H9 (cell line): ENCODE data around the gene OSR1. TPM values are rescaled to one million over a fixed set of nuclear protein-coding genes. Genes with fewer than 3 reads are reported as not detected.

Source experiments
- DNase-seq: peaks from one replicate; pipeline ENCODE4 v3.0.0-alpha.2; 2017
- H2AFZ ChIP-seq: one replicate; pipeline ENCODE4 v1.6.1; 2013; ENCODE audit warnings: mild to moderate bottlenecking, low read length, control low read depth, moderate library complexity
- H2AK5ac ChIP-seq: 2 replicates; pipeline ENCODE4 v1.6.1; 2013; ENCODE audit warnings: low read length, control low read depth, mixed read lengths; ENCODE audit not compliant: insufficient read length
- H2BK120ac ChIP-seq: one replicate; pipeline ENCODE4 v1.6.1; 2013; ENCODE audit warnings: low read depth, mild to moderate bottlenecking, low read length, control low read depth, inconsistent platforms; ENCODE audit not compliant: poor library complexity, severe bottlenecking
- H2BK12ac ChIP-seq: 2 replicates; pipeline ENCODE4 v1.6.1; 2013; ENCODE audit warnings: low read length, control low read depth, mixed read lengths, low read depth; ENCODE audit not compliant: insufficient read length
- H2BK15ac ChIP-seq: 2 replicates; pipeline ENCODE4 v1.6.1; 2013; ENCODE audit warnings: low read depth, low read length, control low read depth
- H2BK20ac ChIP-seq: one replicate; pipeline ENCODE4 v1.6.1; 2013; ENCODE audit warnings: low read depth, mild to moderate bottlenecking, low read length, control low read depth, inconsistent platforms; ENCODE audit not compliant: poor library complexity, severe bottlenecking
- H2BK5ac ChIP-seq: 2 replicates; pipeline ENCODE4 v1.6.1; 2013; ENCODE audit warnings: low read length, control low read depth, mixed read lengths; ENCODE audit not compliant: insufficient read length
- H3K14ac ChIP-seq: 2 replicates; pipeline ENCODE4 v1.6.1; 2013; ENCODE audit warnings: low read length, control low read depth; ENCODE audit not compliant: insufficient read depth
- H3K18ac ChIP-seq: 2 replicates; pipeline ENCODE4 v1.6.1; 2013; ENCODE audit warnings: low read depth, mild to moderate bottlenecking, mixed read lengths, low read length, control low read depth; ENCODE audit not compliant: insufficient read length
- H3K23ac ChIP-seq: 2 replicates; pipeline ENCODE4 v1.6.1; 2013; ENCODE audit warnings: low read length, control low read depth, mixed read lengths, low read depth; ENCODE audit not compliant: insufficient read length
- H3K23me2 ChIP-seq: 2 replicates; pipeline ENCODE4 v1.6.1; 2013; ENCODE audit warnings: low read depth, mild to moderate bottlenecking, mixed read lengths, low read length, control low read depth; ENCODE audit not compliant: insufficient read length, poor library complexity, severe bottlenecking
- H3K27ac ChIP-seq: 2 replicates; pipeline ENCODE4 v1.5.1; 2013; ENCODE audit warnings: low read length, control low read depth, mixed read lengths, low read depth; ENCODE audit not compliant: insufficient read length
- H3K27me3 ChIP-seq: 2 replicates; pipeline ENCODE4 v1.6.1; 2013; ENCODE audit warnings: low read length, control low read depth, inconsistent platforms; ENCODE audit not compliant: insufficient read depth
- H3K4ac ChIP-seq: 2 replicates; pipeline ENCODE4 v1.6.1; 2013; ENCODE audit warnings: low read depth, mild to moderate bottlenecking, control low read depth, inconsistent platforms, low read length, moderate library complexity
- H3K4me1 ChIP-seq: 2 replicates; pipeline ENCODE4 v1.6.1; 2013; ENCODE audit warnings: low read length, control low read depth, inconsistent platforms; ENCODE audit not compliant: insufficient read depth
- H3K4me2 ChIP-seq: 2 replicates; pipeline ENCODE4 v1.6.1; 2013; ENCODE audit warnings: low read length, control low read depth, mixed read lengths; ENCODE audit not compliant: insufficient read length, insufficient read depth
- H3K56ac ChIP-seq: 2 replicates; pipeline ENCODE4 v1.6.1; 2013; ENCODE audit warnings: low read depth, mild to moderate bottlenecking, mixed read lengths, low read length, control low read depth; ENCODE audit not compliant: insufficient read length
- H3K79me1 ChIP-seq: 2 replicates; pipeline ENCODE4 v1.6.1; 2013; ENCODE audit warnings: low read depth, mild to moderate bottlenecking, moderate library complexity, low read length, control low read depth, inconsistent platforms; ENCODE audit not compliant: insufficient read depth, poor library complexity, severe bottlenecking
- H3K79me2 ChIP-seq: 2 replicates; pipeline ENCODE4 v1.6.1; 2013; ENCODE audit warnings: low read length, control low read depth, inconsistent platforms; ENCODE audit not compliant: insufficient read depth
- H3K9ac ChIP-seq: 2 replicates; pipeline ENCODE4 v1.6.1; 2013; ENCODE audit warnings: low read length, control low read depth, mixed read lengths; ENCODE audit not compliant: insufficient read length; ENCODE audit errors: extremely low read depth
- H3K9me3 ChIP-seq: one replicate; pipeline ENCODE4 v1.6.1; 2013; ENCODE audit warnings: low read depth, low read length, inconsistent platforms; ENCODE audit not compliant: control insufficient read depth
- H3T11ph ChIP-seq: one replicate; pipeline ENCODE4 v1.6.1; 2013; ENCODE audit warnings: mild to moderate bottlenecking, low read length, control low read depth, inconsistent platforms
- H4K20me1 ChIP-seq: one replicate; pipeline ENCODE4 v1.6.1; 2013; ENCODE audit not compliant: control insufficient read depth, insufficient read length, insufficient read depth
- H4K5ac ChIP-seq: 2 replicates; pipeline ENCODE4 v1.6.1; 2013; ENCODE audit warnings: low read depth, mild to moderate bottlenecking, mixed read lengths, low read length, control low read depth; ENCODE audit not compliant: insufficient read length
- H4K8ac ChIP-seq: replicated peaks from 2 replicates; pipeline ENCODE4 v1.6.1; 2013; ENCODE audit warnings: low read length, control low read depth, mixed read lengths, low read depth; ENCODE audit not compliant: insufficient read length
- H4K91ac ChIP-seq: 2 replicates; pipeline ENCODE4 v1.6.1; 2013; ENCODE audit warnings: low read depth, mild to moderate bottlenecking, moderate library complexity, mixed read lengths, low read length, control low read depth; ENCODE audit not compliant: insufficient read length
- H3K27ac Mint-ChIP-seq, 3 experiments: 2 replicates in 2 of 3; 3 replicates in 1 of 3; pipeline ENCODE4 v1.8.0; 2020 to 2021; ENCODE audit warnings: mixed read lengths in 3 of 3, mild to moderate bottlenecking in 1 of 3, moderate library complexity in 1 of 3
- H3K27me3 Mint-ChIP-seq: 2 replicates; pipeline ENCODE4 v1.8.0; 2021; ENCODE audit warnings: low read depth, mild to moderate bottlenecking, moderate library complexity, mixed read lengths
- H3K36me3 Mint-ChIP-seq, 3 experiments: 2 replicates in 2 of 3; 3 replicates in 1 of 3; pipeline ENCODE4 v1.8.0; 2020 to 2021; ENCODE audit warnings: low read depth in 3 of 3, mixed read lengths in 3 of 3; ENCODE audit not compliant: insufficient read depth in 1 of 3
- H3K4me1 Mint-ChIP-seq, 2 experiments: 2 replicates each; pipeline ENCODE4 v1.8.0; 2020; ENCODE audit warnings: mixed read lengths in 2 of 2
- H3K4me3 Mint-ChIP-seq, 2 experiments: 2 replicates in 1 of 2; 3 replicates in 1 of 2; pipeline ENCODE4 v1.8.0; 2020 to 2021; ENCODE audit warnings: mild to moderate bottlenecking in 2 of 2, mixed read lengths in 2 of 2, moderate library complexity in 1 of 2
- H3K9me3 Mint-ChIP-seq, 2 experiments: 2 replicates in 1 of 2; 3 replicates in 1 of 2; pipeline ENCODE4 v1.8.0; 2020; ENCODE audit warnings: mild to moderate bottlenecking in 2 of 2, mixed read lengths in 2 of 2, moderate library complexity in 1 of 2
- WGBS: extraction: QIAGEN DNeasy Blood & Tissue Kit; methylation state at CpG from one replicate; pipeline ENCODE4 v1.1.7; 2013; ENCODE audit warnings: missing lambda C conversion rate, low lambda C conversion rate, mixed read lengths; ENCODE audit not compliant: insufficient read length; ENCODE audit errors: extremely low coverage; 5-methylcytosine and 5-hydroxymethylcytosine counted together
- total RNA-seq: library from RNA; stranded (reverse); gene quantifications from 2 replicates; pipeline ENCODE4 v1.2.1, GENCODE V29; 2021
- TF ChIP-seq, protein P1 (sequence below): fragments of 200-600 bp; sonication (generic); conservative IDR thresholded peaks from 3 replicates; pipeline ENCODE4 v1.8.0; 2021; ENCODE audit warnings: antibody characterized with exemption, mild to moderate bottlenecking

The OSR1 gene
- total RNA-seq, 1 experiment from 2014 or later, result 0.35 TPM

DNA sequence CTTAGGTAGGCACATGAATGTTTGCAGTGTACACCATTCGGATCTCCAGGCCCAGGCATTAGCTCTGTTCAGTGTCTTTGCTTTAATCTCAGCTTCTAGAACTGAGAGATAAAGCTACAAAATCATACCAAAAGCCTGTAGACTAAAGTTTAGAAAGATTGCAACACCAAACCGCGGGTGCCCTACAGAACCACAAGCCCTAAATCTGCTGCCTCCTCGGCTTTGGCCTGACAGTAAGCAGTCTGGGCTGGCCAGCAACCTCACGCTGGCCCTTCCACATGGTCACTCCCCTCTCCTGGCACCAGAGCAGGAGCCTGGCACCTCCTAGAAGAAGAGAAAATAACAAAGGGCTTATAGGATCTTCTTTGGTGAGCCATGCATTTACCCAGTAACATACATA lies 8.9 kb upstream of the OSR1 start:
- no peak overlapping the region for H2BK5ac ChIP-seq
- no peak for DNase-seq
- H2AFZ ChIP-seq, result no peak overlapping the region
- no peaks in the 10 kb centered on the region for H3K9me3 ChIP-seq
- H3K23me2 ChIP-seq, result peaks cover 5% of the 10 kb centered on the region
- H4K8ac ChIP-seq, result no peak overlapping the region
- Mint-ChIP-seq H3K4me3 (no peak overlapping the region), H3K27ac (no peak overlapping the region), H3K4me1 (peaks cover 13 to 14% of the 10 kb centered on the region in 2 experiments), H3K27me3 (peaks cover 92% of the 10 kb centered on the region), H3K9me3 (no peaks in the 10 kb centered on the region; a peak in 1 of 5 replicates), H3K36me3 (no peaks in the 10 kb centered on the region)
- WGBS, result no CpG with 5 or more reads among the region's 5 CpGs
- no peaks in the 10 kb centered on the region for H3K79me2 ChIP-seq
- H4K91ac ChIP-seq, result no peak overlapping the region
- no peaks in the 10 kb centered on the region for H3K79me1 ChIP-seq
- H2AK5ac ChIP-seq, result no peak overlapping the region
- H3K4ac ChIP-seq, result no peak overlapping the region
- no peak overlapping the region for H3K56ac ChIP-seq
- H2BK12ac ChIP-seq, result no peak overlapping the region
- H3K9ac ChIP-seq, result no peak overlapping the region
- no peaks in the 10 kb centered on the region for H4K20me1 ChIP-seq
- H3K14ac ChIP-seq, result no peak overlapping the region
- H3K4me1 ChIP-seq, result no peaks in the 10 kb centered on the region
- H4K5ac ChIP-seq, result no peak overlapping the region
- H3K18ac ChIP-seq, result no peak overlapping the region
- H2BK120ac ChIP-seq, result no peak overlapping the region
- H3K27ac ChIP-seq, result no peak overlapping the region
- H2BK20ac ChIP-seq, result no peak overlapping the region
- no peak overlapping the region for H2BK15ac ChIP-seq
- no peak overlapping the region for H3K23ac ChIP-seq
- H3K27me3 ChIP-seq, result peaks cover 27% of the 10 kb centered on the region
- no peak overlapping the region for H3K4me2 ChIP-seq
- H3T11ph ChIP-seq, result no peak overlapping the region
- TF ChIP-seq, protein P1, sequence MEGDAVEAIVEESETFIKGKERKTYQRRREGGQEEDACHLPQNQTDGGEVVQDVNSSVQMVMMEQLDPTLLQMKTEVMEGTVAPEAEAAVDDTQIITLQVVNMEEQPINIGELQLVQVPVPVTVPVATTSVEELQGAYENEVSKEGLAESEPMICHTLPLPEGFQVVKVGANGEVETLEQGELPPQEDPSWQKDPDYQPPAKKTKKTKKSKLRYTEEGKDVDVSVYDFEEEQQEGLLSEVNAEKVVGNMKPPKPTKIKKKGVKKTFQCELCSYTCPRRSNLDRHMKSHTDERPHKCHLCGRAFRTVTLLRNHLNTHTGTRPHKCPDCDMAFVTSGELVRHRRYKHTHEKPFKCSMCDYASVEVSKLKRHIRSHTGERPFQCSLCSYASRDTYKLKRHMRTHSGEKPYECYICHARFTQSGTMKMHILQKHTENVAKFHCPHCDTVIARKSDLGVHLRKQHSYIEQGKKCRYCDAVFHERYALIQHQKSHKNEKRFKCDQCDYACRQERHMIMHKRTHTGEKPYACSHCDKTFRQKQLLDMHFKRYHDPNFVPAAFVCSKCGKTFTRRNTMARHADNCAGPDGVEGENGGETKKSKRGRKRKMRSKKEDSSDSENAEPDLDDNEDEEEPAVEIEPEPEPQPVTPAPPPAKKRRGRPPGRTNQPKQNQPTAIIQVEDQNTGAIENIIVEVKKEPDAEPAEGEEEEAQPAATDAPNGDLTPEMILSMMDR, result no peak
